GM23248 (cell line): ENCODE measurements around the gene CD96.

Source experiments
- EZH2 ChIP-seq: fragments of 200-600 bp; sonication (generic); IDR thresholded peaks from 2 replicates; pipeline ENCODE4 v1.6.1; 2018; ENCODE audit warnings: antibody characterized with exemption, mild to moderate bottlenecking; ENCODE audit not compliant: insufficient read depth, poor library complexity, severe bottlenecking
- EZH2phosphoT487 ChIP-seq: fragments of 200-600 bp; sonication (generic); IDR thresholded peaks from 2 replicates; pipeline ENCODE4 v1.6.1; 2018; ENCODE audit warnings: antibody characterized with exemption, moderate library complexity, mild to moderate bottlenecking, low read depth; ENCODE audit not compliant: insufficient read depth

DNA sequence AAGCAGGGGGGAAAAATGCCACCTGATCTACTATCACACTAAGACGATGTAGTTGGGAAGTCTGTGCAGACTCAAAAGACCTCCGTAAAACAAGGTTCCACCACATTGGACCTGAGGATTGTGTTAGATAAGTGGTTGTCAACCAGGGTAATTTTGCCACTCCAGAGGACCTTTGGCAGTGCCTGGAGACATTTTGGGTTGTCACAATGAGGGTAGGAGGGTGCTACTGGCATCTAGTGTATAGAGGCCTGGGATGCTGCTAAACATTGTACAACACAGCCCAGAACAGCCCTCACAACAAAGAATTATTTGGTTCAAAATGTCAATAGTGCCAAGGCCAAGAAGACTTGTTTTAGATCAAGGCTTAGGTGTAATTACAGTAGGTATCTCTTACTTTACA is 67.7 kb downstream of the CD96 start:
- TF ChIP-seq EZH2: no peak
- TF ChIP-seq EZH2phosphoT487: no peak
